NCI-H1930 (cell line): ENCODE results near the gene CASK.

ENCODE experiments used
- DNase-seq, 2 experiments: peaks; one replicate each; lab custom pipeline; 2025; lab: John Stamatoyannopoulos, UW

The CASK gene

GRCh38 chrX:41561045-41561444 lies 362.3 kb downstream of the CASK start:
- DNase-seq, result no peak

GRCh38 chrX:41559235-41560052 lies 363.9 kb downstream of the CASK start:
- DNase-seq, result no peak

DNA sequence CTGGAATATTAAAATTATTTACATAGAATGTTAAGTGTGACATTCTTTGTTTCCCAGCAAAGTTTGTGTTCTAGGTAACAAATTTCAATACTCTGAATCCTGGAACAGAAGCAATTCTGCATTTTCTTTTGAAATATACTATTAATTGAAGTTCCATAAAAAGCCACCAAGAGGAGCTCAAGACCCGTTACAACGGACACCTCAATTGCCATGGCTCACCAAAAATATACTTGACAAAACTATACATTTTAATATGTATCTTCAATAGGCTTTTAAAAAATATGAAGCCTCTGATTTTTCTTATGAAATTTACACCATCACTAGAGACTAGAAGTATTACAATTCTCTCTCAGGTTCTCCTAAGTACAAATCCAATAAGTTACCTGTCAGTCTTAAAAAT lies 364.8 kb downstream of the CASK start:
- no peak for DNase-seq

GRCh38 chrX:41556958-41557357 lies 366.4 kb downstream of the CASK start:
- no peak for DNase-seq

DNA sequence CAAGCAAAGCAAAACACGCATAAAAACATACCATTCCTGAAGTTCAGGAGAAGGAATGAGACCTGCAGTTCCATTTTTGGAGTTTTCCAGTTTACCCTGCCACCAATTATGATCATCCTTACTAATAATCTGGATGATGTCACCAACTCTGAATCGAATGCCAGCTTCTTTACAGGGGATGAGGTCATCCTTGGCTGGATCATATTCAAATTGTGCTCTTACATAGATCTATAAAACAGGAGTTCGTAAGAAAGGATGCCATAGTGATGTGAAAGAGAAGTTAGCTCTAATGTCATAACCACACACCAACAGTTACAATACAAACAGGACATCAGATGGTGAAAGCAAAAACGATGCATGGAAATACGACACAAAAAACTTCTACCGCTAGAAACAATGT lies 369.7 kb downstream of the CASK start:
- no peak for DNase-seq

DNA sequence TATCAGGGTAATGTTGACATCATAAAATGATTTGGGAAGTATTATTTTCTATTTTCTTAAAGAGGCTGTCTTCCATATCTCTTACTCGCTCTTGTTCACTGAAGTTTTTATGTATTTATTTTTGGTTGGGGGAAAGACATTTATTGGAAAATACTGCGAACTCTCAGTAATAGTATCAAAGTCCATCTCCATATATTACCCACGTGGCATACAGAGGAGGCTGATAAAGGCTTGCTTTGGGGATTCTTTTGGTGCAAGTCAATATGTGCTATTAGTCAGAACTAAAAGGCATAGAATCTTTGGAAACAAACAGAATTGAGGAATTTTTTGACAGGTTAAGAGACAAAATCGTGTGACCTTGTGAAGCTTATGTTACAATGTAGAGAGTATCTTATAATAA lies 374.9 kb downstream of the CASK start:
- no peak for DNase-seq

DNA sequence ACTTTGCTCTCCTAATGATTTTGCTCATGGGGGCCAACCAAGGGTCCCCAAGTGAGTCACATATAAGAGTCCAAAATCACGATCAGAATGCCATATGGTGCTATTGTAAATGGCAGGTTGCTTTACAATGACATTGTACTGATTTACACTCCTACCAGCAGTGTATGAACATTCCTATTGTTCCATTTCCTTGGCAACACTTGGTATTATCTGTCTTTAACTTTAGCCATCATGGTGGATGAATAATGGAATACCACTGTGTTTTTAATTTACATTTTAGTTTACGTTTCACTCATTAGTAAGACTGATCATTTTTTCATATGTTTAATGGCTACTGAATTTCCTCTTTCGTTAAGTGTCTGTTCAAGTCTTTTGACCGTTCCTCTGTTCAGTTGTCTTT lies 379.7 kb downstream of the CASK start:
- no peak for DNase-seq

GRCh38 chrX:41543025-41543424 lies 380.3 kb downstream of the CASK start:
- DNase-seq, result no peak

GRCh38 chrX:41542536-41542935 lies 380.8 kb downstream of the CASK start:
- DNase-seq, result no peak

DNA sequence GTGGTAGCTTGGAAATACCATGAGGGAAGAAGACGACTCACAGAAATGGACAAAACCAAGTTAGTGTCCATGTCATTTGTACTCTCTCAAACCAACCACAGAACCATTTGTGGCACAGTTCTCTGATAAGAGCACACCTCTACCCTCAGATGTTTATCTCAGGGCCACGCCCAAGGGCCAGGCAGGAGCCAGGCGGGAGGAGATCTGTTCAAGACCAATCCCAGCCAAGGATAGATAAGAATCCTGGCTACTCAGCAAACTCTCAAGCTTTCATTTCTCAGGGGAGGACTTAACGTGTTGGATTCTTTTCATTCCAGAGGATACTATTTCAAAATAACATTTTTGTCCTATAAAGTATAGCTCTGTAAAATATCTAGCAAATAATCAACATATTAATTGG lies 381.2 kb downstream of the CASK start:
- no peak for DNase-seq

DNA sequence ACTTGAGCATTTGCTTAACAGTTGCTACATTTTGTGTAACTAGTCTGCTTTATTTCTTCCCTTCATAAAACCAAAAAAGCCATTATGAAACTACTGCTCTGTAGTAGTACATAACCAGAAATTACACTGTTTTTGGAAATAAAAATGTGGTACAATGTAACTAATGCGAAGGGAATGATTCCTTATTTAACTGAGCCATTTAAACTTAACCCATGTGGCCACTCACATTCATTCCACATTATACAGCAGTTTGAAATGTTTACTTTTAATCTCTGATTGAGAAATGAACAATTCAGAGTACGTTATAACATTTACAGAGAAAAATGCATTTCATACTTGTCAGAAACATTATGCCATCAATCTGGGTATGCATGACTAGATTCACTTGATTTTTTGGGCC lies 382.0 kb downstream of the CASK start:
- no peak for DNase-seq

GRCh38 chrX:41538707-41539106 lies 384.6 kb downstream of the CASK start:
- DNase-seq, result no peak

GRCh38 chrX:41530085-41530484 lies 393.3 kb downstream of the CASK start:
- DNase-seq, result no peak

DNA sequence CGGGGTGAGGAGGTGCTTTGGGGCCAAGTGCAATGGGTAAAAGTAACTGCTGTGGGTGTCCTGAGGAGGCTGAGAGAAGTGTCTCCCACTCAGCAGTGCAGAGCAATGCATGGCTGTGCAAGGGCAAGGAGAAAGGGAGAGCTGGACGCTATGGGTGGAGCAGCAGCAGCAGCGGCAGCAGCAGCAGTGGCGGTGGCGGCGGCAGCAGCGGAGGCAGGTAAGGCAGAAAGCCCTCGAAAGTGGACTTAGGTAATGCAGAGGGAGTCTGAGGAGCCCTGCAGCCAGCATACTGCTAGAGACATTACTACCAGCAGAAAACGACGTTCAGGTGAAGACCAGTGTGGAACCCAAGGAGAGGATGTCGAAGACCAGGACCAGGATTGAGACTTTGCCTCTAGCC lies 394.1 kb downstream of the CASK start:
- no peak for DNase-seq

DNA sequence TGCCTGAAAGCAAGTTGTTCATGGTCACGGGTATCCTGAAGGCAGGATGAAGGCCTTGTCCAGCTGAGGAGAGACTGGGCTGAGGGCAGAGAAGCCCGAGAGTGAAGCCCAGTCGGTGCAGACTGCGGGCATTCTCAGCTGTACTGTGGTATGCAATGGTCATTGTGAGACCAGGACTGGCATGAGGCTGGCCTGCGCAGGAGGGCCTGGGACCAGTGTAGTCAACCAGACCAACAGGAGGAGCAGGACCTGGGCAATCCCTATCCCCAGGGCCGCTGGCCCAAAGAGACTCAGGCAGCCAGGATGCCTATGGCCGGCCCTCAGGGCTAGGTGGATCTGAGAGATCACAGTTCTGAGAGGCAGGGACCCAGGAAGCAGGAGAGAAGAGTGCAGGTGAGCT lies 394.6 kb downstream of the CASK start:
- DNase-seq, result no peak

DNA sequence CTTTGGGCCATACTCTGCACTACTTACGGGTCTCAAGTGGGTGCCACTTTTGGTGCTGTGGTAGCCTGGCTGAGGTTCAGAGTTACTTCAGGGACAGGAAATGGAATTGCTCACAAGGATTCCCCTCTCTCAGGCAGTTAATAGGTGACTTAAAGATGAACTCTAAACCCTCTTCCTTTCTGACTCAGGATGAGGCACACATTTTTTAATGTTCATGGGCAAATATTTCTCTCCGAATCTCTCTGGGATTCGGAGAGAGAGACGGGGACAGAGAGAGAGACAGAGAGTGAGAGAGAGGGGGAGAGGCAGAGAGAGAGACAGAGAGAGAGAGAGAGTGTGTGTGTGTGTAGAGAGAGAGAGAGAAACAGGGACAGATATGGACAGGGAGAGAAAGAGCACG lies 396.4 kb downstream of the CASK start:
- DNase-seq, result no peak

GRCh38 chrX:41526271-41526670 lies 397.1 kb downstream of the CASK start:
- DNase-seq, result no peak

- no peak for DNase-seq
Measured at GRCh38 chrX:41522671-41523070, 400.7 kb downstream of the CASK start.

GRCh38 chrX:41522081-41522480 lies 401.3 kb downstream of the CASK start:
- no peak for DNase-seq

DNA sequence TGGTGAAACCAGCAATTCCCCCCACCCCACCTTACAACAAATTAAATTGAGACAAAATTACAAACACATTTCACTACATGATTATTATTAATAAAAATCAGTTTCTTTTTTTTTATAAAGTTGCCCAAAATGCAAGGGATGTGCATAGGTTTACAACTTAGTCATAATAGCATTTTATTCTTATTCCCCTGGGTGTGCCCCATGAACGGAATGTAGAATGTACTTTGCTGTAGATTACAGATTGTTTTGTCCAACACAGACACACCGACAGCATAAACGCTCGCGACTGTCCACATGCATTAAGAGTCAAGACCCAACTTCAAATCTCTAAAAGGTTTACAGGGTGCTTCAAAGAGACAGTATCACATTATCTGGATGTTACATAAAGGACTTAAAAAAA lies 403.9 kb downstream of the CASK start:
- no peak for DNase-seq

GRCh38 chrX:41518841-41519220 lies 404.5 kb downstream of the CASK start:
- no peak for DNase-seq

DNA sequence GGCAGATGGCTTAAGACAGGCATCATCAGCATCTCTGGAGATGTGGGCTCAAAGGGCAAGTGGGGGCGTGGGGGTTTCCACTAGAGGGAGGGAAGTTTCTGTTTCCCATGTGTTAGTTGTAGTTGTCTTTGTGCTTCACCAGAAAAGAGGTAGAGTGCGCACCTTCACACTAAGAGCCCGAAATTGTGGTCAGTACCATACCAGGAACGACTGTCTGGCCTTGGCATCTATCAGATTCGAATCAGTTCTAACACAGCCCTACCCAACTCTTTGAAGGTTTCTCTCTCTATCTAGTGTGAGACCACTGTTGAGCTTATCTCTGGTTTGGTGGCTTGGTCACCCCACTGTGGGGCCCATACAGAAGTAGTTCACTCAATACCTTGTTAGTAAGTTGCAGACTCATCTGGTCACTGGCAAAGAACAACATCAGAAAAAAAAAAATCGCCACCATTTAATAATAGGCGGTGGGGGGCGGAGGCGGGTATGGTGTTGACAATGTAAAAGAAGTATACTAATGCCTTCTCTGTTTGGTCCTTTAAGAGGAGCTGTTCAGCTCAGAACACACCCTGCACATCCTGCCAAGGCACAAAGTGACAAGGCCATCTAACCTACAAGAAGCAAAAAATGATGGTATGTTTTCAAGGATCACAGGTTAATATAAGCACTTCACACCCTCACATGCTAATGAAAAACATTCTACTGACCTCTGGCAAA lies 405.1 kb downstream of the CASK start:
- DNase-seq, result no peak

DNA sequence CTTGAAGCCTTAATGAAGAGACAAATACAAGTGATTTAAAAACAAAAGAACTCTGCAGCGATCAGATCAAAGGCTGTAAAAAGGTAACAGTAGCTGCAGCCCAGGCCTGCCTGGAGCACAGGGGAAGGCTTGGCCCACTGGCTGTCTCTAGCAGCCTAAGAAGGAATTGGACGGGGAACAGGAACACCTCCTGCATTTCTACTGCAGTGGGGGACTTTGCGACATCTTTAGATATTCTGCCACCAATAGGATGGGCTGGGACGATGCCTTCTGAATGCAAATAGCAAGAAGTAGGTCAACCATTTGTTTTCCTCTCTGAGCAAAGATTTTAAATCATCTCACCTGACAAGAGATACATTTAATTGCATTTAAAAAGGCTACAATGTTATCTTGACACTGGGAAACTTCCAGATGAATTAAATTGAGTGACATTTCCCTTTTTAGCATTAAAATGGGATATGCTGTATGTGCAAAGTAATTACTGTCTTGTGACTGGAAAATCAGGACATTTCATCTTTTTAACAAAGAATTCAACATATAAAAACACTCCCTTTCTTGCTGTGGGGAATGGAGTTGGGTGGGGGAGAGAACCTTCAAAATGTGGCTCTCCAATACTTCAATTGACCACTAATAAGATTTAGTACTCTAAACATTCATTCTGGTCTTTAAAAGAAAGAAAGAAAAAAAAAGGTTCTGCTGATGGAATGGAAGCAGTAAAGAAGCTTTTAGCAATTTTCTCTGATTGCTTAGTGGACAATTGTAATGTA lies 406.2 kb downstream of the CASK start:
- DNase-seq, result no peak
